HEK293 (cell line): ENCODE results near the gene CALML3.
A peak's percentile ranks its signal among the peaks of the same experiment; 100 is the strongest.

ENCODE experiments used
- CTCF ChIA-PET: fragments of 350-600 bp; formaldehyde crosslinking; extraction: SDS; loops from one replicate; lab custom pipeline; 2021; ENCODE audit warnings: antibody characterized with exemption; lab: Yijun Ruan, JAX
- POLR2A ChIA-PET: fragments of 300-600 bp; formaldehyde crosslinking; extraction: SDS; loops from one replicate; lab custom pipeline; 2020; ENCODE audit warnings: antibody characterized with exemption, inconsistent platforms; lab: Yijun Ruan, JAX
- H3K27ac ChIP-seq: fragments of 200-500 bp; sonication (Bioruptor generic); 2 replicates; pipeline ENCODE4 v1.5.1; 2014; ENCODE audit warnings: low read depth, low read length, control low read depth, inconsistent platforms; ENCODE audit errors: extremely low read depth
- H3K36me3 ChIP-seq, 2 experiments: fragments of 200-500 bp in 1 of 2; sonication (Bioruptor generic) in 1 of 2; 1 replicate in 1 of 2; 2 replicates in 1 of 2; pipeline ENCODE4 v1.5.1; 2014 to 2017; ENCODE audit warnings: inconsistent platforms in 2 of 2, low read length in 2 of 2; ENCODE audit not compliant: control insufficient read depth in 2 of 2, insufficient read depth in 1 of 2
- H3K4me1 ChIP-seq: fragments of 200-500 bp; sonication (Bioruptor generic); 2 replicates; pipeline ENCODE4 v1.5.1; 2014; ENCODE audit warnings: mild to moderate bottlenecking, low read length, inconsistent platforms; ENCODE audit not compliant: control insufficient read depth, insufficient read depth
- H3K4me3 ChIP-seq: 2 replicates; pipeline ENCODE4 v1.5.1; 2011; ENCODE audit warnings: low read depth, mild to moderate bottlenecking, control low read depth, low read length, moderate library complexity
- H3K9me3 ChIP-seq: fragments of 200-500 bp; sonication (Bioruptor generic); 2 replicates; pipeline ENCODE4 v1.5.1; 2014; ENCODE audit warnings: low read depth, low read length, inconsistent platforms; ENCODE audit not compliant: control insufficient read depth, insufficient read depth
- KLF16 ChIP-seq: fragments of 450-650 bp; formaldehyde crosslinking; IDR thresholded peaks from 2 replicates; pipeline ENCODE4 v1.5.1; 2017; ENCODE audit warnings: missing biosample characterization, missing genetic modification characterization
- SCRT2 ChIP-seq: fragments of 450-650 bp; formaldehyde crosslinking; IDR thresholded peaks from 2 replicates; pipeline ENCODE4 v1.5.1; 2016; ENCODE audit warnings: missing biosample characterization, missing genetic modification characterization
- ZBTB6 ChIP-seq: fragments of 450-650 bp; formaldehyde crosslinking; IDR thresholded peaks from 2 replicates; pipeline ENCODE4 v1.5.1; 2017; ENCODE audit warnings: missing biosample characterization, missing genetic modification characterization
- ZFP3 ChIP-seq: fragments of 450-650 bp; formaldehyde crosslinking; IDR thresholded peaks from 2 replicates; pipeline ENCODE4 v1.5.1; 2016; ENCODE audit warnings: low read depth, missing biosample characterization, missing genetic modification characterization
- ZNF140 ChIP-seq: fragments of 450-650 bp; formaldehyde crosslinking; IDR thresholded peaks from 2 replicates; pipeline ENCODE4 v1.5.1; 2016; ENCODE audit warnings: missing biosample characterization, missing genetic modification characterization
- ZNF184 ChIP-seq: fragments of 450-650 bp; IDR thresholded peaks from 2 replicates; pipeline ENCODE4 v1.5.1; 2018; ENCODE audit warnings: missing biosample characterization, mild to moderate bottlenecking, missing genetic modification characterization
- ZNF2 ChIP-seq: fragments of 450-650 bp; formaldehyde crosslinking; IDR thresholded peaks from 2 replicates; pipeline ENCODE4 v1.5.1; 2016; ENCODE audit warnings: missing biosample characterization, missing genetic modification characterization
- ZNF248 ChIP-seq: fragments of 450-650 bp; formaldehyde crosslinking; IDR thresholded peaks from 2 replicates; pipeline ENCODE4 v1.5.1; 2017; ENCODE audit warnings: missing biosample characterization, missing genetic modification characterization
- ZNF366 ChIP-seq: fragments of 450-650 bp; formaldehyde crosslinking; conservative IDR thresholded peaks from 2 replicates; pipeline ENCODE4 v1.5.1; 2016; ENCODE audit warnings: missing biosample characterization, missing genetic modification characterization
- ZNF48 ChIP-seq: fragments of 450-650 bp; formaldehyde crosslinking; IDR thresholded peaks from 2 replicates; pipeline ENCODE4 v1.5.1; 2016; ENCODE audit warnings: missing biosample characterization, missing genetic modification characterization
- ZNF510 ChIP-seq: fragments of 450-650 bp; formaldehyde crosslinking; IDR thresholded peaks from 2 replicates; pipeline ENCODE4 v1.5.1; 2018; ENCODE audit warnings: mild to moderate bottlenecking, missing genetic modification characterization, missing biosample characterization; ENCODE audit not compliant: insufficient replicate concordance
- ZNF549 ChIP-seq: fragments of 450-650 bp; IDR thresholded peaks from 2 replicates; pipeline ENCODE4 v1.5.1; 2018; ENCODE audit warnings: missing biosample characterization, missing genetic modification characterization, mild to moderate bottlenecking, inconsistent platforms, moderate library complexity
- ZNF558 ChIP-seq: fragments of 450-650 bp; formaldehyde crosslinking; IDR thresholded peaks from 2 replicates; pipeline ENCODE4 v1.5.1; 2016; ENCODE audit warnings: missing biosample characterization, missing genetic modification characterization
- ZNF610 ChIP-seq: fragments of 450-650 bp; formaldehyde crosslinking; IDR thresholded peaks from 2 replicates; pipeline ENCODE4 v1.5.1; 2016; ENCODE audit warnings: missing biosample characterization, missing genetic modification characterization, borderline replicate concordance
- ZNF664 ChIP-seq: fragments of 450-650 bp; formaldehyde crosslinking; IDR thresholded peaks from 2 replicates; pipeline ENCODE4 v1.5.1; 2016; ENCODE audit warnings: missing biosample characterization, missing genetic modification characterization
- ZNF677 ChIP-seq: fragments of 450-650 bp; IDR thresholded peaks from 2 replicates; pipeline ENCODE4 v1.5.0; 2018; ENCODE audit warnings: missing biosample characterization, mild to moderate bottlenecking, missing genetic modification characterization, moderate library complexity
- ZNF776 ChIP-seq: fragments of 450-650 bp; formaldehyde crosslinking; IDR thresholded peaks from 2 replicates; pipeline ENCODE4 v1.5.0; 2017; ENCODE audit warnings: missing biosample characterization, missing genetic modification characterization, borderline replicate concordance
- TF ChIP-seq, protein P1 (sequence below): fragments of 450-650 bp; formaldehyde crosslinking; IDR thresholded peaks from 2 replicates; pipeline ENCODE4 v1.5.1; 2016; ENCODE audit warnings: missing biosample characterization, missing genetic modification characterization

CALML3 gene

GRCh38 chr10:5547681-5547930, 22.8 kb downstream of the CALML3 start (continued):
- TF ChIP-seq ZNF184 (tag by site-specific recombination) (no peak), ZNF677 (tag by site-specific recombination) (no peak), ZNF140 (no peak), ZFP3 (tag by site-specific recombination) (no peak), ZNF248 (tag by site-specific recombination) (no peak), ZNF2 (tag by site-specific recombination) (no peak), ZBTB6 (tag by site-specific recombination) (no peak), ZNF510 (tag by site-specific recombination) (no peak), ZNF776 (tag by site-specific recombination) (no peak)
- TF ChIP-seq, all 188 proteins: peak for 0

DNA sequence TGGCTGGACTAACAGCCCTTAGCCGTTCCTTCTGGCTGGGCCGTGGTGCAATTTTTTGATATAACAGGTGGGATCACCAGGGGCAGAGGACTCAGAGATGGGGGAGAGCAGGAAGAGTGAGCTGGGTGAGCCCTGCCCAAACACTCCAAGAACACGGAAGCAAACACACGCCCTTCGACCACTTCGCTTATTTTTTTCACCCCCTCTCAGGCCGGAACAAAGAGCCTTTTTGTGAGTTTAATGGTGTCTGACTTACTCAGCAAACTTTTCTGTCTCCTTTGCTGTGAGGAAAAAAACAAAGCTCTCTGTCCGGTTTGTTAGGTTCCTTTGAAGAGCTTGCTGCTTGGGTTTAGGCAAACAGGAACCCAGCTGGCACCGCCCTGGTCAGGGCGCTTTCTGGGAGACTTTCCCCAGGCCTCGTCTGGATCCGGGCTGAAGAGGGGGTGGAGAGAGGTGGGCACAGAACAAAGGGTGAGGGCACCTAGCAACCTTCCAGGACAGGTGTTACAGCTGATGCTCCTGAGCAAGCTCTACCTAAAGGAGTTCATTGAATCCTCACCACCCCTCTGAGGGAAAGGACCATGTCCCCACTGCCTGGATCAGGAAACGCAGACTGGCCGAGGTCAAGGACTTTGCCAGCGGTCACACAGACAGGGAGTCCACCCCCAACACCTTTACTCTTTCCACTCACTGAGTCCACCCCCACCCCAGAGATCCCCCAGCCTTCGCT, 23.3 kb downstream of the CALML3 start:
- Histone ChIP-seq H3K9me3 (no peaks in the 10 kb centered on the region), H3K4me3 (no peak overlapping the region), H3K36me3 (no peaks in the 10 kb centered on the region), H3K4me1 (peaks cover 25% of the 10 kb centered on the region), H3K27ac (peak overlapping the region; percentile 44; the same call in 1 of the 2 replicates)
- ChIA-PET CTCF (interaction anchor here (2.8 kb wide), 1 partner anchor 75 kb away, joined by 11 read pairs; no protein-coding TSS in a partner anchor), POLR2A (interaction anchor here (0.8 to 1.7 kb wide), 5 partner anchors 48 to 763 kb away, joined by 3 to 9 read pairs (median 6); partner anchors contain the start of genes ANKRD16 and FBH1)
- TF ChIP-seq ZNF366 (tag by site-specific recombination) (no peak), SCRT2 (tag by site-specific recombination) (0 out of 2 replicates have a peak, but pooled peaks have one; percentile 7), ZNF48 (tag by site-specific recombination) (no peak)

- TF ChIP-seq, protein P1, sequence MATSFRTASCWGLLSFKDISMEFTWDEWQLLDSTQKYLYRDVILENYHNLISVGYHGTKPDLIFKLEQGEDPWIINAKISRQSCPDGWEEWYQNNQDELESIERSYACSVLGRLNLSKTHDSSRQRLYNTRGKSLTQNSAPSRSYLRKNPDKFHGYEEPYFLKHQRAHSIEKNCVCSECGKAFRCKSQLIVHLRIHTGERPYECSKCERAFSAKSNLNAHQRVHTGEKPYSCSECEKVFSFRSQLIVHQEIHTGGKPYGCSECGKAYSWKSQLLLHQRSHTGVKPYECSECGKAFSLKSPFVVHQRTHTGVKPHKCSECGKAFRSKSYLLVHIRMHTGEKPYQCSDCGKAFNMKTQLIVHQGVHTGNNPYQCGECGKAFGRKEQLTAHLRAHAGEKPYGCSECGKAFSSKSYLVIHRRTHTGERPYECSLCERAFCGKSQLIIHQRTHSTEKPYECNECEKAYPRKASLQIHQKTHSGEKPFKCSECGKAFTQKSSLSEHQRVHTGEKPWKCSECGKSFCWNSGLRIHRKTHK (tag by site-specific recombination) = no peak
- TF ChIP-seq ZNF776 (tag by site-specific recombination) (no peak), KLF16 (tag by site-specific recombination) (no peak), ZNF664 (no peak), ZNF549 (tag by site-specific recombination) (peak; percentile 99), ZNF558 (tag by site-specific recombination) (no peak), ZNF610 (tag by site-specific recombination) (no peak)
- peak overlapping the region; percentile 48; the same call in 1 of the 2 replicates for H3K27ac ChIP-seq
- no peak overlapping the region for H3K4me3 ChIP-seq
- H3K36me3 ChIP-seq = no peaks in the 10 kb centered on the region
- peaks cover 37% of the 10 kb centered on the region for H3K4me1 ChIP-seq
- POLR2A ChIA-PET = interaction anchor here (0.6 to 1.7 kb wide), 6 partner anchors 20 to 340 kb away, joined by 3 to 9 read pairs (median 4); partner anchors contain the start of genes ANKRD16 and FBH1
- CTCF ChIA-PET = interaction anchor here (0.5 to 2.8 kb wide), 3 partner anchors 73 to 1367 kb away, joined by 3 to 11 read pairs (median 3); no protein-coding TSS in a partner anchor
- H3K9me3 ChIP-seq = no peaks in the 10 kb centered on the region
These were observed 24.9 kb downstream of the CALML3 start for GRCh38 chr10:5549462-5550249.
